GM19372 (cell line): ENCODE measurements around the gene RNASEH1.
A peak's percentile ranks its signal among the peaks of the same experiment; 100 is the strongest.

Source experiments
- ATAC-seq: cut with Tn5 transposase; IDR thresholded peaks from one replicate; pipeline ENCODE4 v1.9.1; 2021; ENCODE audit warnings: mild to moderate bottlenecking, low read depth, moderate library complexity; ENCODE audit not compliant: unreplicated experiment

The RNASEH1 gene

GRCh38 chr2:3558205-3559014 lies at the start of gene RNASEH1:
TSS of gene RNASEH1 (minus strand) at chr2:3558333. CDS start at chr2:3558260, 73 bp downstream.
- peak; percentile 93 for ATAC-seq

GRCh38 chr2:3606370-3607201 lies 48.5 kb upstream of the RNASEH1 start:
- ATAC-seq, result no peak

GRCh38 chr2:3606028-3606369 lies 47.9 kb upstream of the RNASEH1 start:
- ATAC-seq, result no peak

- peak; percentile 44 for ATAC-seq
Measured at GRCh38 chr2:3604991-3605961, 47.1 kb upstream of the RNASEH1 start.

GRCh38 chr2:3604207-3604877 lies 46.2 kb upstream of the RNASEH1 start:
- no peak for ATAC-seq

- ATAC-seq, result no peak
Measured at GRCh38 chr2:3603536-3604206, 45.5 kb upstream of the RNASEH1 start.

GRCh38 chr2:3602553-3603339 lies 44.6 kb upstream of the RNASEH1 start:
- ATAC-seq, result no peak

- ATAC-seq, result no peak
Measured at GRCh38 chr2:3601561-3602271, 43.6 kb upstream of the RNASEH1 start.

GRCh38 chr2:3600256-3600855 lies 42.2 kb upstream of the RNASEH1 start:
- ATAC-seq, result no peak

- ATAC-seq, result no peak
Measured at GRCh38 chr2:3598912-3599854, 41.0 kb upstream of the RNASEH1 start.

- no peak for ATAC-seq
Measured at GRCh38 chr2:3598197-3598910, 40.2 kb upstream of the RNASEH1 start.

GRCh38 chr2:3597567-3597966 lies 39.4 kb upstream of the RNASEH1 start:
- ATAC-seq, result no peak

GRCh38 chr2:3596901-3597417 lies 38.8 kb upstream of the RNASEH1 start:
- ATAC-seq, result no peak

GRCh38 chr2:3595985-3596384 lies 37.9 kb upstream of the RNASEH1 start:
- peak; percentile 85 for ATAC-seq

- ATAC-seq, result no peak
Measured at GRCh38 chr2:3595404-3595803, 37.3 kb upstream of the RNASEH1 start.
